ACHN (cell line): Measurements from ENCODE around the gene BTN2A1.

Experiments
- DNase-seq: peaks from one replicate; pipeline ENCODE4 v3.0.0-alpha.2; 2015
- in situ Hi-C: cut with HindIII; loops from 2 replicates; pipeline ENCODE4 v1.10.0; 2017; ENCODE audit warnings: low sequenced_read_pairs, low pct_ligation_motif_present, low pct_unique_long_range_greater_than_20kb

BTN2A1 gene

DNA sequence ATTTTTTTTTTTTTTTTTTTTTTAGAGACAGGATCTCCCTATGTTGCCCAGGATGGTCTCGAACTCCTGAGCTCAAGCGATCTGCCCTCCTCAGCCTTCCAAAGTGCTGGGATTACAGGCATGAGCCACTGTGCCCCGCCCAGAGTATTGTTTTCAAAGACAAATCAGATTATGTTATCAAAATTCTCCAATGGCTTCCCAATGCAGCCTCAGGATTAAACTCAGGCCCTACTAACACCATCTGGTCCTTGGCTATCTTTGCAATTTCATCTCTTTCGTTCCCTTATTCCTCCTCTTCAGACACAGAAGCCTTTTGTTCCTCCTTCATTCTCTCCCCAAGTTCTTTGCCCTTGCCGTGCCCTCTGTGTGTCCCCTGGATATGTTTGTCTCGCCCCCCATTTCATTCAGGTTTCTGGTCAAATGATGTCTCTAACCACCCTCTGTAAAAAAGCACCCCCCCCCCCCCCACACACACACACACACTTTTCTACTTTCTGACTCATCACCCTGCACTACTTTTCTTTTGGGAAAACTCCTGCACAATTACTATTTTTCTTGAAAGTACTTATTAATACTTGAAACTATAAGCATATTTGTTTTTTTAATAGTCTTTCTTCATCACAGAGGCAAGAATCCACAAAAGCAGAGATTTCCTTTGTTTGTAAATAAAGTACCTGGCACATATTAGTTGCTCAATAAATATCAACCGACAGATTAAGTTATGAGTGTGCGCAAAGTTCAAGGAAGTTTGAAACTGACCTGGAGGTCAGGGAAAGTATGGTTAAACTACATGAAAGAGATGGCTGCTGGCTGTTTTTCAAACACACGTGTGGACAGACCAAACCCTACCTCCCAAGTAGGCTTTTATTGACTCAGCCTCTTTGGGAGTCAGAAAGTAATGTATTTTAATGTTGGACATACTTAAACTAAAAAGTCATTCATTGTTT is 59.0 kb downstream of the BTN2A1 start:
- no peak for DNase-seq
- in situ Hi-C loops, result no loop called here
